GM12891 (cell line): ENCODE data around the gene HSD11B1.

ENCODE experiments used
- DNase-seq: peaks from one replicate; pipeline ENCODE4 v3.0.0; 2011; ENCODE audit warnings: low spot score; ENCODE audit not compliant: insufficient read length
- FAIRE-seq: peaks from 2 replicates; lab custom pipeline; 2011; peaks lifted over from hg19 to GRCh38; lab: Jason Lieb, UNC
- PAX5 ChIP-seq: IDR thresholded peaks from 2 replicates; pipeline ENCODE4 v1.6.1; 2011; ENCODE audit warnings: low read length, moderate library complexity, mild to moderate bottlenecking; ENCODE audit not compliant: insufficient read depth, severe bottlenecking
- POLR2A ChIP-seq: IDR thresholded peaks from 2 replicates; pipeline ENCODE4 v1.6.1; 2011; ENCODE audit warnings: low read depth, low read length, control low read depth
- POLR2AphosphoS5 ChIP-seq: IDR thresholded peaks from 2 replicates; pipeline ENCODE4 v1.6.1; 2011; ENCODE audit warnings: low read depth, low read length, control low read depth
- POU2F2 ChIP-seq: IDR thresholded peaks from 2 replicates; pipeline ENCODE4 v1.6.1; 2011; ENCODE audit warnings: low read depth, mild to moderate bottlenecking, control low read depth, low read length, moderate library complexity
- SPI1 ChIP-seq: IDR thresholded peaks from 2 replicates; pipeline ENCODE4 v1.6.1; 2011; ENCODE audit warnings: low read depth, low read length, control low read depth
- TAF1 ChIP-seq: IDR thresholded peaks from 2 replicates; pipeline ENCODE4 v1.6.1; 2011; ENCODE audit warnings: low read depth, low read length, control low read depth

Gene HSD11B1

DNA sequence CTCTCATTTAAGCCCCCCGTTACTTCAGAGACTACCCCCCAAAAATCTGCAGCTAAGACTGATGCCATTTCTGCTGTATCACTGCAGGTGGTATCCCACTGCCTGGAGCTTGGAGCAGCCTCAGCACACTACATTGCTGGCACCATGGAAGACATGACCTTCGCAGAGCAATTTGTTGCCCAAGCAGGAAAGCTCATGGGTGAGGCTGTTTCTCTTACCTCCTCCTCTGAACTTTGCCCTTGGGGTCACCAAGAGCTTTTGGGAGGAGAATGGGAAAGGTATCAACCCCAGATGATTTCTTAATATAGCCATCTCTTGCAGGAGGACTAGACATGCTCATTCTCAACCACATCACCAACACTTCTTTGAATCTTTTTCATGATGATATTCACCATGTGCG lies 2.0 kb downstream of the HSD11B1 start:
- FAIRE-seq = no peak
- DNase-seq = no peak

DNA sequence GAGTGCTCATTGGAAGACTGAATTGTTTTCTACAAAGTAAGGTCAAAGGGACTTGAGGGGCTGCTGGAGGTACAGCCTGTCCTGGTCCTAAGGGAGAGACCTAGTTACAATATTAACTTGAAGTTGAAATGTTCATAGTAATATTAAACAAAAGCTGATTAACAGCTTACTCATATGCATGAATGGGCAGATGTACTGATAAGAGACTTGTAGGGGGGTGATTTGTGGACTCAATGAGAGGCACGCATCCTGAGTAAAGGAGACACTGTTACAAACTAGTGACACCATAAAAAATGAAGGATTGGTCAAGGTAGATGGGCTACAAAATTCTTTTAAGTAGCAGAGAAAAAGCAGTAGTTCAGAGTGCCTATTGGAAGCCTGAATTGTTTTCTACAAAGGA lies 2.7 kb downstream of the HSD11B1 start:
- DNase-seq = no peak
- FAIRE-seq = no peak
- TF ChIP-seq TAF1 = no peak
- no peak for TF ChIP-seq PAX5
- TF ChIP-seq SPI1 = no peak
- TF ChIP-seq POLR2AphosphoS5 = no peak
- no peak for TF ChIP-seq POU2F2

More for the DNA sequence above, 2.0 kb downstream of the HSD11B1 start:
- TF ChIP-seq POLR2A (no peak), POLR2AphosphoS5 (no peak), TAF1 (no peak), PAX5 (no peak), POU2F2 (no peak), SPI1 (no peak)

DNA sequence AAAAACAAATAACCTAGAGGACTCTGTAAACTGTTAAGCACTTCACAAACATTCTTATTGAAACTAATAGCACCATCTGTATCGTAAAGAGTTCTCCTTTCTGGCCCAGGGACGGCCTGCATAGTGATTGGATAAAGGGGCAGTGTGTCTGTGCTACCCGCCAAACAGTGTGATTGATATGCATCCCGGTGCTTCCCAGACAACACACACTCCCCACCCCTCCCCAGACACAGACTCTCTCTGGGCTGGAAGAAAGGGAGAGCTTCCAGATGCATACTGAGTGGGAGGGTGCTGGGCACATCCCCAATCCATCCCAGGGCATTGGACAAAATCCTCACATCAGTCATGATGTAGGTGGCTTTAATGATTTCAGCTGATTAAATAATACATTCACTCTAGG lies 3.7 kb downstream of the HSD11B1 start:
- TF ChIP-seq POU2F2 (no peak), SPI1 (no peak), PAX5 (no peak), POLR2A (no peak), TAF1 (no peak), POLR2AphosphoS5 (no peak)
- FAIRE-seq (no peak), DNase-seq (no peak)

GRCh38 chr1:209710093-209710492 lies 5.4 kb downstream of the HSD11B1 start:
- DNase-seq (no peak), FAIRE-seq (no peak)
- no peak for TF ChIP-seq POU2F2
- no peak for TF ChIP-seq POLR2AphosphoS5
- no peak for TF ChIP-seq PAX5
- no peak for TF ChIP-seq TAF1
- no peak for TF ChIP-seq SPI1
- TF ChIP-seq POLR2A = no peak

GRCh38 chr1:209710847-209711246 lies 6.2 kb downstream of the HSD11B1 start:
- TF ChIP-seq TAF1 (no peak), SPI1 (no peak), POU2F2 (no peak), PAX5 (no peak)
- FAIRE-seq (no peak), DNase-seq (no peak)

GRCh38 chr1:209714338-209714737 lies 9.7 kb downstream of the HSD11B1 start:
- FAIRE-seq = no peak
- DNase-seq = no peak
- TF ChIP-seq PAX5 = no peak
- TF ChIP-seq POU2F2 = no peak
- TF ChIP-seq SPI1 = no peak
- TF ChIP-seq POLR2AphosphoS5 = no peak

- DNase-seq (no peak), FAIRE-seq (no peak)
- TF ChIP-seq SPI1 (no peak), POLR2AphosphoS5 (no peak), PAX5 (no peak), POLR2A (no peak), TAF1 (no peak), POU2F2 (no peak)
These were observed 10.7 kb downstream of the HSD11B1 start for GRCh38 chr1:209715314-209715713.

DNA sequence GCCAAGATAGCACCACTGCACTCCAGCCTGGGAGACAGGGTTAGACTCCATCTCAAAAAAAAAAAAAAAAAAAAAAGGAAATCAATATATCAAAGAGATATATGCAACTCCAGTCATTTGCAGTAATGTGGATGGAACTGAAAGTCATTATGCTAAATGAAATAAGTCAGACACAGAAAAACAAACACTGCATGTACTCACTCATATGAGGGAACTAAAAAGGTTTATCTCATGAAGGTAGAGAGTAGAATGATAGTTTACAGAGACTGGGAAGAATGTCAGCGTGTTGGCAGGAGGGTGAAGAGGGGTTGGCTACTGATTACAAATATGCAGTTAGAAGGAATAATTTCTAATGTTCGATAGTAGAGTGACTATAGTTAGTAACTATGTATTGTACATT lies 13.2 kb downstream of the HSD11B1 start:
- DNase-seq = no peak
- no peak for FAIRE-seq
- TF ChIP-seq POU2F2 (no peak), POLR2AphosphoS5 (no peak), PAX5 (no peak), TAF1 (no peak), SPI1 (no peak), POLR2A (no peak)

DNA sequence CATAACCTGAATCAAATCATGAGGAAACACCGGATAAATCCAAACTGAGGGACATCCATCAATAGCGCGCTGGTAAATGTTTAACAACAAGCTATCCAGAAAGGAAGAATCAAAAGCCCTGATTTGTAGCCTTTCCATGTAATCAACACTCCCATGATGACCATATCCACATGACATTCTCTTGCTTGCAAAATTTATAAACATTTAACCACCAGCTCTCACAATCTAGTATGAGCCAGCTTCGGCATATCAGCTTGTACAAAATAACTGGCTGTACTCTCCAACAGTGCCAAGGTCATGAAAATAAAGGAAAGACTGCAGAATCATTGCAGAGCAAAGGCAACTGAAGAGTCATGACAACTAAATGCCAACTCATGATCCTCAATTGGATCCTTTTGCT lies 15.7 kb downstream of the HSD11B1 start:
- FAIRE-seq (no peak), DNase-seq (no peak)
- TF ChIP-seq POLR2AphosphoS5 = no peak
- TF ChIP-seq SPI1 = no peak
- TF ChIP-seq PAX5 = no peak
- TF ChIP-seq POU2F2 = no peak
- no peak for TF ChIP-seq POLR2A
- no peak for TF ChIP-seq TAF1

DNA sequence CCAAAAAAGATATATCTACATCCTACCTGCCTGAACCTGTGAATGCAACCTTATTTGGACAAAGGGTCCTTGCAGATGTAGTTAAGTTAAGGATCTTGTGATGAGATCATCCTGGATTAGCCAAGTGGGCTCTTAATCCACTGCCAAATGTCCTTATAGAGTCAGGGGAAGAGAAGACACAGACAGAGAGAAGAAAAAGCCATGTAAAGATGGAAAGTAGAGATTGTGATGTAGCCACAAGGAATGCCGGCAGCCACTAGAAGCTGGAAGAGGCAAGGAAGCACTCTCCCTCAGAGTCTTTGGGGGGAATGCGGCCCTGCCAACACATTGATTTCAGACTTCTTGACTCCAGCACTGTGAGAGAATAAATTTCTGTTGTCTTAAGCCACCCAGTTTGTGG lies 16.2 kb downstream of the HSD11B1 start:
- no peak for FAIRE-seq
- no peak for TF ChIP-seq POLR2A
- no peak for TF ChIP-seq SPI1
- TF ChIP-seq POLR2AphosphoS5 = no peak
- TF ChIP-seq POU2F2 = no peak
- TF ChIP-seq PAX5 = no peak
- no peak for TF ChIP-seq TAF1
- DNase-seq = no peak

DNA sequence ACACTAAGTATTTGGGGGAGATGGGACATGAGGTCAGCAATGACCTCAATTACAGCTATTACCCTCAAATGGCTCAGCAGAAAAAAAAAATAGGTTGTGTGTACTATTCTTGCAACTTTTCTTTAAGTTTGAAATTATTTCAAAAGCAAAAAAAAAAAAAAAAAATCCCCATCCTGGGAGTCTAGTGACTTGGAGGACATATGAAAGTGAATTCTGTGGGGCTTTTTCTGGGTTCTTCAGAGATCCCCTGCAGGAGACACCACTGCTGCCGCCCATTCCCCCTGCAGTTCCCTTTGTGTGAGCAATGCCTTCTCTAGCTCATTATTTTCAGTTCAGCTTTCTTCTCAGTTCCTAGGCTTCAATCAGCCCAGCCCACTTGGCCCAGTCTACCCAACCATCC lies 16.7 kb downstream of the HSD11B1 start:
- DNase-seq = no peak
- FAIRE-seq = no peak
- TF ChIP-seq SPI1 (peak; percentile 26), POLR2A (no peak)

GRCh38 chr1:209723265-209723664 lies 18.6 kb downstream of the HSD11B1 start:
- FAIRE-seq = no peak
- DNase-seq = no peak
- TF ChIP-seq TAF1 (no peak), POU2F2 (no peak), PAX5 (no peak), SPI1 (no peak), POLR2A (no peak), POLR2AphosphoS5 (no peak)
